ENCODE measurements around the gene EXOC2.

- peak; percentile 51 for TF ChIP-seq CTCF (IDR thresholded peaks at IDR 0.05; ENCODE audit: low read depth, low read length, poor library complexity, severe bottlenecking)
- no peak for TF ChIP-seq EZH2phosphoT487 (IDR thresholded peaks at IDR 0.05; ENCODE audit: borderline replicate concordance, low read length)
These were observed 99.6 kb downstream of the EXOC2 start for GRCh38 chr6:593139-593906.

All from DOHH2 (cell line).